Metanephros (tissue), 2 donors: Measurements from ENCODE around the gene HOXA6. TPM values are rescaled to one million over a fixed set of nuclear protein-coding genes. Genes with fewer than 3 reads are reported as not detected.

ENCODE experiments used
- small RNA-seq: library from RNA; depleted of rRNA; stranded (forward); fragments of <200 nt; gene quantifications from one replicate; pipeline ENCODE3, GENCODE V24; 2014; ENCODE audit warnings: low replicate concordance
- total RNA-seq: library from RNA; depleted of rRNA; stranded (reverse); fragments of >200 nt; gene quantifications from one replicate; pipeline ENCODE4 v1.2.3, GENCODE V29; 2014

Gene HOXA6
- total RNA-seq, 1 donor from 2014 or later = 72.5 TPM

Small RNAs within 50 kb of the gene (small RNA-seq; reads per million reads assigned to genes)
- gene AC004080.5 (not detected), gene RF01977 (not detected), gene RF02140 (not detected), gene RF02141 (not detected)

Other genes starting within 250 kb of the HOXA6 start
- 1.7 TPM for gene HOXA1, start 51.8 kb downstream of the HOXA6 start, total RNA-seq
- 4.0 TPM for gene HOXA2, start 45.1 kb downstream of the HOXA6 start, total RNA-seq
- gene HOXA4, start 17.0 kb downstream of the HOXA6 start, total RNA-seq = 3.7 TPM
- gene HOXA5, start 4.1 kb downstream of the HOXA6 start, total RNA-seq = 42.4 TPM
- 77.4 TPM for gene HOXA3, start 4.8 kb upstream of the HOXA6 start, total RNA-seq
- 10.2 TPM for gene HOXA7, start 8.9 kb upstream of the HOXA6 start, total RNA-seq
- gene HOXA9, start 17.8 kb upstream of the HOXA6 start, total RNA-seq = 61.6 TPM
- 98.8 TPM for gene HOXA10, start 26.5 kb upstream of the HOXA6 start, total RNA-seq
- gene HOXA11, start 37.5 kb upstream of the HOXA6 start, total RNA-seq = 25.5 TPM
- not detected for gene HOXA13, start 52.3 kb upstream of the HOXA6 start, total RNA-seq
- gene EVX1, start 95.0 kb upstream of the HOXA6 start, total RNA-seq = not detected